Activated CD8-positive, alpha-beta T cell treated with anti-CD3 and anti-CD28 coated beads for 36 hours (primary cell): ENCODE results near the gene CALML3. TPM values are rescaled to one million over a fixed set of nuclear protein-coding genes. Genes with fewer than 3 reads are reported as not detected.

ENCODE experiments used
- ATAC-seq: fragments of 200-7000 bp; cut with Tn5 transposase; one replicate; pipeline ENCODE4 v1.10.0; 2021; ENCODE audit warnings: mild to moderate bottlenecking, moderate library complexity
- CTCF ChIA-PET: fragments of 350-600 bp; sonication (Branson Sonifier 250); formaldehyde crosslinking; loops from one replicate; lab custom pipeline; 2021; ENCODE audit warnings: antibody characterized with exemption; lab: Charles Lee
- POLR2A ChIA-PET: fragments of 350-600 bp; sonication (Branson Sonifier 250); formaldehyde crosslinking; loops from one replicate; lab custom pipeline; 2021; ENCODE audit warnings: antibody characterized with exemption; lab: Charles Lee
- DNase-seq: peaks from one replicate; pipeline ENCODE4 v3.0.0-alpha.2; 2020
- H3K27ac Mint-ChIP-seq: one replicate; pipeline ENCODE4 v1.8.0; 2021; ENCODE audit warnings: mild to moderate bottlenecking, mixed read lengths
- H3K27me3 Mint-ChIP-seq: one replicate; pipeline ENCODE4 v1.8.0; 2021; ENCODE audit warnings: mixed read lengths
- H3K36me3 Mint-ChIP-seq: one replicate; pipeline ENCODE4 v1.8.0; 2021; ENCODE audit warnings: low read depth, mixed read lengths
- H3K4me1 Mint-ChIP-seq: one replicate; pipeline ENCODE4 v1.8.0; 2021; ENCODE audit warnings: low read depth, mixed read lengths
- H3K4me3 Mint-ChIP-seq: one replicate; pipeline ENCODE4 v1.8.0; 2021; ENCODE audit warnings: mild to moderate bottlenecking, moderate library complexity, mixed read lengths
- H3K9me3 Mint-ChIP-seq: one replicate; pipeline ENCODE4 v1.8.0; 2021; ENCODE audit warnings: mixed read lengths
- intact Hi-C: fragments of 100-400 bp; cut with micrococcal nuclease; formaldehyde crosslinking; loops from one replicate; pipeline ENCODE4 v1.10.0; 2022
- total RNA-seq, 2 experiments: library from RNA; stranded (reverse); gene quantifications; one replicate each; pipeline ENCODE4 v1.2.3, GENCODE V29; 2021
- TF ChIP-seq, protein P1 (sequence below): fragments of 200-600 bp; IDR thresholded peaks from one replicate; pipeline ENCODE4 v1.8.0; 2022; ENCODE audit warnings: antibody characterized with exemption, mild to moderate bottlenecking

The CALML3 gene
- total RNA-seq, 2 experiments from 2014 or later: not detected

GRCh38 chr10:5569568-5569967 lies 44.8 kb downstream of the CALML3 start:
- H3K4me1 Mint-ChIP-seq: peaks cover 18% of the 10 kb centered on the region
- no peaks in the 10 kb centered on the region for H3K9me3 Mint-ChIP-seq
- DNase-seq (no peak), ATAC-seq (no peak)
- ChIA-PET CTCF (no interaction called here), POLR2A (no interaction called here)
- TF ChIP-seq, protein P1, sequence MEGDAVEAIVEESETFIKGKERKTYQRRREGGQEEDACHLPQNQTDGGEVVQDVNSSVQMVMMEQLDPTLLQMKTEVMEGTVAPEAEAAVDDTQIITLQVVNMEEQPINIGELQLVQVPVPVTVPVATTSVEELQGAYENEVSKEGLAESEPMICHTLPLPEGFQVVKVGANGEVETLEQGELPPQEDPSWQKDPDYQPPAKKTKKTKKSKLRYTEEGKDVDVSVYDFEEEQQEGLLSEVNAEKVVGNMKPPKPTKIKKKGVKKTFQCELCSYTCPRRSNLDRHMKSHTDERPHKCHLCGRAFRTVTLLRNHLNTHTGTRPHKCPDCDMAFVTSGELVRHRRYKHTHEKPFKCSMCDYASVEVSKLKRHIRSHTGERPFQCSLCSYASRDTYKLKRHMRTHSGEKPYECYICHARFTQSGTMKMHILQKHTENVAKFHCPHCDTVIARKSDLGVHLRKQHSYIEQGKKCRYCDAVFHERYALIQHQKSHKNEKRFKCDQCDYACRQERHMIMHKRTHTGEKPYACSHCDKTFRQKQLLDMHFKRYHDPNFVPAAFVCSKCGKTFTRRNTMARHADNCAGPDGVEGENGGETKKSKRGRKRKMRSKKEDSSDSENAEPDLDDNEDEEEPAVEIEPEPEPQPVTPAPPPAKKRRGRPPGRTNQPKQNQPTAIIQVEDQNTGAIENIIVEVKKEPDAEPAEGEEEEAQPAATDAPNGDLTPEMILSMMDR: no peak
- no peaks in the 10 kb centered on the region for H3K27me3 Mint-ChIP-seq
- H3K36me3 Mint-ChIP-seq: no peaks in the 10 kb centered on the region
- intact Hi-C loops: no loop called here
- no peak overlapping the region for H3K27ac Mint-ChIP-seq
- H3K4me3 Mint-ChIP-seq: no peak overlapping the region

GRCh38 chr10:5570007-5570655 lies 45.4 kb downstream of the CALML3 start:
- TF ChIP-seq, protein P1: no peak
- H3K27me3 Mint-ChIP-seq: no peaks in the 10 kb centered on the region
- ATAC-seq (no peak), DNase-seq (no peak)
- H3K27ac Mint-ChIP-seq: no peak overlapping the region
- H3K4me1 Mint-ChIP-seq: peaks cover 13% of the 10 kb centered on the region
- intact Hi-C loops: no loop called here
- H3K4me3 Mint-ChIP-seq: no peak overlapping the region
- CTCF ChIA-PET: no interaction called here
- no peaks in the 10 kb centered on the region for H3K36me3 Mint-ChIP-seq
- POLR2A ChIA-PET: no interaction called here
- no peaks in the 10 kb centered on the region for H3K9me3 Mint-ChIP-seq

DNA sequence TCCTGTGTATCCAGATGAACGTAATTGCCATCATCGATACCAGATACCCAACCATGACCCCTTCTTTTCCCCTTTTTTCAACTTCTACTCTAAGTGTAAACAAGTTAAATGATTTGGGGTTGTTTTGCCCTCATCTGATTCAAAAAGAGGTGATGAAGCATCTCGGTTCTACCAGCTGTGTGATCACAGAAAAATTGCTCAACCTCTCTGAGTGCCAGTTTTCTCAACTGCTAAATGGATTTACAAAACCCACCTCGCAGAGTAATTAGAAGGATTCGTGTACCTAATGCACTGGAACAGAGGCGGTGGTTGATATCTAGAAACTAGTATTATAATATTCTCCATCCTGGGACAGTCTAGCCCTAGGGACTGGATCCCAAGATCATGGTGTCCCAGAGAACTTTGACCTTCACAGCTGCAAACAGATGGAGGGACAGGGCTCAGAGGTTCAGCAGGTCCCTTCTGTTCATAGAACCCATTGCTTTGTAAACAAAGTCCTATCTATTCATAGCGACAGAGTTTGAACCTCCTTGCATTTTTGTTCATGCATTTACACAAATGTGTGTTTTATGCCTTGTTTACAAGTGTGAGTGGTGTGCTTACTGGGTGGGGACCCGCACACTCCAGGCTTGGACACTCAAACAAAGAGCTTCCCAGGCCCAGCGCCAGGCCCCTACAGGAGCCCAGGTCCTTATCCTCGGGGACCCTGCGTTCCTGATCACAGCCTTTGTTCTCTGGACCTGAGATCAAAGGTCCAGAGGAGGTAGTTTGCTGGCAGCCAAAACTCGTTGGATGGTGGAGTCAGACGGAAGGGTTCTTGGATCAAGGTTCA lies 46.4 kb downstream of the CALML3 start:
- intact Hi-C loops: no loop called here
- Mint-ChIP-seq H3K4me1 (peaks cover 4% of the 10 kb centered on the region), H3K9me3 (no peaks in the 10 kb centered on the region), H3K4me3 (no peak overlapping the region), H3K27ac (no peak overlapping the region), H3K36me3 (no peaks in the 10 kb centered on the region), H3K27me3 (no peaks in the 10 kb centered on the region)
- ChIA-PET POLR2A (no interaction called here), CTCF (interaction anchor here (0.7 kb wide), 1 partner anchor 52 kb away, joined by 3 read pairs; no protein-coding TSS in a partner anchor)
- ATAC-seq (no peak), DNase-seq (no peak)
- TF ChIP-seq, protein P1: no peak

- no peaks in the 10 kb centered on the region for H3K9me3 Mint-ChIP-seq
- no peaks in the 10 kb centered on the region for H3K4me1 Mint-ChIP-seq
- intact Hi-C loops: no loop called here
- ATAC-seq: no peak
- no peaks in the 10 kb centered on the region for H3K27me3 Mint-ChIP-seq
- DNase-seq: no peak
- ChIA-PET POLR2A (no interaction called here), CTCF (interaction anchor here (0.7 kb wide), 1 partner anchor 51 kb away, joined by 3 read pairs; no protein-coding TSS in a partner anchor)
- TF ChIP-seq, protein P1: no peak
- no peak overlapping the region for H3K27ac Mint-ChIP-seq
- no peaks in the 10 kb centered on the region for H3K36me3 Mint-ChIP-seq
- H3K4me3 Mint-ChIP-seq: no peak overlapping the region
Measured at GRCh38 chr10:5571826-5572225, 47.1 kb downstream of the CALML3 start.
